ENCODE results near the gene MGST3. TPM values are rescaled to one million over a fixed set of nuclear protein-coding genes. Genes with fewer than 3 reads are reported as not detected.

MGST3 gene
- total and polyA plus RNA-seq, 2 experiments from 2014 or later: 84.5 to 262 TPM

GRCh38 chr1:165686971-165687433 lies 56.0 kb downstream of the MGST3 start:
- Histone ChIP-seq H3K4me1 (ENCODE audit: insufficient read depth) (no peaks in the 10 kb centered on the region), H2AFZ (no peak overlapping the region), H3K36me3 (ENCODE audit: insufficient read depth) (no peaks in the 10 kb centered on the region), H3K79me2 (replicated peaks; ENCODE audit: insufficient read depth) (peaks cover 81% of the 10 kb centered on the region), H3K27ac (ENCODE audit: low read depth) (no peak overlapping the region), H3K4me3 (no peak overlapping the region), H3K27me3 (ENCODE audit: insufficient read depth) (no peaks in the 10 kb centered on the region), H3F3A (replicated peaks; ENCODE audit: low read depth) (no peaks in the 10 kb centered on the region), H3K4me2 (no peak overlapping the region), H3K9me2 (ENCODE audit: insufficient read depth) (no peaks in the 10 kb centered on the region), H4K20me1 (replicated peaks; ENCODE audit: insufficient read depth) (no peaks in the 10 kb centered on the region; the same call in 1 of the 2 replicates)
- Mint-ChIP-seq H3K4me1 (no peaks in the 10 kb centered on the region), H3K27me3 (ENCODE audit: insufficient read depth, low read depth, poor library complexity) (no peaks in the 10 kb centered on the region), H3K36me3 (ENCODE audit: low read depth) (peaks cover 63% of the 10 kb centered on the region), H3K27ac (no peak overlapping the region), H3K9me3 (peaks cover 23% of the 10 kb centered on the region), H3K4me3 (no peak overlapping the region)
- TF ChIP-seq CTCF (conservative IDR thresholded peaks at IDR 0.05; ENCODE audit: low read depth in 2 of 2) (no peak), ZNF462 (CRISPR knock-in tag; IDR thresholded peaks at IDR 0.05) (no peak), ZNF114 (CRISPR knock-in tag; IDR thresholded peaks at IDR 0.05) (no peak), EZH2phosphoT487 (IDR thresholded peaks at IDR 0.05; ENCODE audit: unreplicated experiment) (no peak), POLR2AphosphoS5 (IDR thresholded peaks at IDR 0.05; ENCODE audit: low read depth) (no peak), STAT1 (IDR thresholded peaks at IDR 0.05; ENCODE audit: unreplicated experiment) (no peak), REST (IDR thresholded peaks at IDR 0.05; ENCODE audit: unreplicated experiment) (no peak), CREB1 (CRISPR knock-in tag; IDR thresholded peaks at IDR 0.05; ENCODE audit: low read depth) (no peak), JUNB (IDR thresholded peaks at IDR 0.05; ENCODE audit: unreplicated experiment) (no peak), ZNF331 (CRISPR knock-in tag; IDR thresholded peaks at IDR 0.05; ENCODE audit: low read depth) (no peak), NANOG (IDR thresholded peaks at IDR 0.05; ENCODE audit: borderline replicate concordance) (no peak), ETS1 (IDR thresholded peaks at IDR 0.05) (no peak)
- DNase-seq (ENCODE audit: low spot score): no peak
- ATAC-seq: no peak
